Stimulated activated CD4-positive, alpha-beta T cell treated with anti-CD3 and anti-CD28 coated beads, Interleukin-1b, Interleukin-23, amount 100 ng/mL, for 4 hours (primary cell): ENCODE measurements around the gene FARS2.
A peak's percentile ranks its signal among the peaks of the same experiment; 100 is the strongest.

Source experiments
- DNase-seq, 2 donors: peaks; one replicate each; pipeline ENCODE4 v3.0.0-alpha.2; 2020; ENCODE audit warnings: low read depth in 2 of 2

FARS2 gene

DNA sequence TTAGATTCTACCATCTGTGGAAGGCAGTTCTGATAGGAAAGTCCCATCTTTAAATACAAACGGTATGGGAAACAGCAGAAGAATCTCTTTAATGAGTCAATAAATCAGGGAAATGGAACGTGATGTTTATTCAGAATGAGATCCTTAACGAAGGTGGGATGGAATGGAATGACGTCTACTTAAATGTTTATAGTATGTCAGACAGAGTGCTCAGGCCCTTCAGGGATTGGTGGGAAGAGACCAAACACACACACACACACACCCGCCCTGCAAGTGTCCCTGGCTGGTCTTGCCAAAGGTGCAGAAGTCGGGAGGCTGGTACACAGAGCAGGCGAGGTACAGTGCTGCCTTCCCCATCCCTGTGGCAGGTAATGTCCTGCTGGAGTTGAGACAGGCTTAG, 164.0 kb downstream of the FARS2 start:
- no peak for DNase-seq

DNA sequence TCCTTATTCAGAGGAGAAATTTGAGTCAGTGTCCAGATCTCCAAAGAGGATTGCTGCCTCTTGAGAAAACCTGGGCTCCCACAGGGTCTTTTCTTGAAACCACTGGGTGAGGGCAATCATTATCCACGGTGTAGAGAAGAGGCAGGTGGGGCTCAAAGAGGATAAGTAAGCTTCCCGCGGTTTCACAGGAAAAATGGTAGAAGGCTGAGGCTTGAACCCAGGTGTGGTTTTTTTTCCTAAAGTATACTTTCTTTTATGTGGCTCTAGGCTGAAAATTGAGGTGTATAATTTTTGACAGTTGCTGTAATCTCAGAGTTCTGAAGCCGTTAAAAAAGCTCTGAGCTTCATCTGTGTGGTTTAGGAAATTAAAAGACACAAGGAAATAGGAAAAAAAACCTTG, 164.5 kb downstream of the FARS2 start:
- no peak for DNase-seq

DNA sequence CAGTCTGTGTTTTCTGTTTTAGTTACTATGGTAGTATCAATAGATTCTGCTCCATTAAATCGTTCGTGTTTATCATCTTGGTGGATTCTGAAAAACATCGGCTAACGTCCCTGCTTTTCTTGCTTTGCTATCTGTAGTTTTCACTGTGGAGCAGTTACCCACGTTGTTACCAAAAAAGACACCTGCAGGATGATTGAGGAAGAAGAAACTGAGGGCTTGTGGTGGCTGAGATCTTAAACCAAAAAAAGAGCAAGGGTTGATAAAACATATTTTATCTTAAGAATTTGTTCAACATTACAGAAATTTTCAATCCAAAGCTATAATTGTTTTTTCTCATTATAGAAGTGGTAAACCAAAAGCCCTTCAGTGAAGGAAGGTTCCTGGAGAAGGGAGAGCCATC, 166.3 kb downstream of the FARS2 start:
- DNase-seq: no peak

DNA sequence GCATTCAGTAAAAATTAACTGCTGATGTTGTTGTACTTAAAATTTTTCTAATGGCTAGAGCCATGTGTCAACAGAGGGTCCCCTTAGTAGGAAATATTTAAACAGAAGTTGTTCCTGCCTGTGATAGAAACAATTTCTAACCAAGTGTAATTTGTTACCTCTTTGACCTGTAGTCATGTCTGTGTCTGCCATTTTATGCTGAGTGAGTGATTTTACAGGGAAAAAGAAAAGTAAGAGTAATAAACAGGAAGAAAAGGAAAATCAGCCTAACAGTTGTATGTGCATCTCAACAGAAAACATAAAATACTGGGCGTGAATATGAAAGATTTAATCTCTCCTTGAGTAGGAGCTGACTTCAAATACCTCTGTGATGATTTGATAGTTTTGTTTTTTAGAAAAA, 172.0 kb downstream of the FARS2 start:
- no peak for DNase-seq

DNA sequence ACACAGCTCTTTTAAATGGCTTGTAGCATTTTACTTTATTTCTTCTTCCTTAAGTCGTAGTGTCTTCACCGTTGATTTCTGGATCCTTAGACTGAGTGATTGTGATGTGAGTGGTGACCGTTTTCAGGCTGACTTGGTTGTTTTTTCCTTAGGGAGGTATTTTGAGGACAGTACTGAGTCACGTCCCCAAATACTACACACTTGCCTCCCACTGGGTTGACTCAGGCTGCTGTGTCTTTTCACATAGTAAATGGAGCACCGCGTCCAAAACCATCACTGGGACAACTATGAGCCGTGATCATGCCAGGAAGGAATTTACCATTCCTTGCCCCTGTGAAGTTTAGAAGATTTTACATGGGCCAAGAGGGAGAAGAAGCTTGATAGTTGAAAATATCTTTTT, 174.1 kb downstream of the FARS2 start:
- DNase-seq: no peak

DNA sequence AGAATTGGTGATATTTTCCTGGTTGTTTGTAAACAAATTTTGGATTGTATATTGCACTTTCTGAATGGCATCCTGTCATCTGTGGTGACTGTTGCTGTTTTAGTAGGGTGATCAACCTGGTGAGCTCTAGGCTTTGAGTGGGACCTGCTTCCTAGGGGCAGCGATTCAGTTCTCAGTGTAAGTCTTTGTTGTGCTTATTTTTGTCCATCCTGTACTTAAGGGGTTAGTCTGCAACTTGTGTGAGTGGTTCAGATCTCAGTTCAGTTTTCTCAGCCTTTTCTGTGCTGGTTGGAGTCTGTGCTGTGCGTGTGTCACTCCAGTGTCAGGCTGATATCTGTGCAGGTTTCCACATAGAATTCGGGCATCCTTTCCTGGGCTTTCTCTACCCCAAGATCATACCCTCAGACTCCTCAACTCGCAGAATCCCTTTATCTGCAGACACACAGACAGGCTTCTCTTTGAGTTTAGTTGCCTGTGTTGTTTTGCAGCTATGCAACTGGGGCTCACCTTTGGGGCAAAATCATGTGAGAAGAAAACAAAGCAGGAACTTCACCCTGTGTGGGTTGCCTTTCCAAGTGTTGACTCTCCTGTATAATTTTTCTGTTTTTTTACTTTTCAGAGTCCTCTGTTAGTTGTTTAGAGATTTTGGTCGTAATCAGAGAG, 177.7 kb downstream of the FARS2 start:
- no peak for DNase-seq

DNA sequence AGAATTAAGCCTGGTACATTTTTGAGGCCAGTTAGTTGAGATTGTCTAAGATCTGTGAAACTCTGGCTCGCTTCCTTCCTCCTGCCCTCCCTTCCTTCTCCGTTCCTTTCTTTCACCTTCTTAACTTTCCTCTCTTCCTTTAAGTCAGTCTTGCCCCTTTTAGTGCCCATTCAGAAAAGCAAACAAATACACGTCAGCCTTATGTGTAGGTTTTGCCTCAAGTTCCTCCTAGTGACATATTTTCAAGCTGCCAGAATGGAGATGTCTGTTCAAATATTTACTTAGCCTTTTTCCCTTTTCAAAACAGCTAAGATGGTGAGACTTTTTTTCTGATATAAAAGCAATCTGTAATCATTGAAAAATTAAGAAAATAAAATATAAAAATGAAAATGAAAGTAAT, 178.4 kb downstream of the FARS2 start:
- DNase-seq: no peak

DNA sequence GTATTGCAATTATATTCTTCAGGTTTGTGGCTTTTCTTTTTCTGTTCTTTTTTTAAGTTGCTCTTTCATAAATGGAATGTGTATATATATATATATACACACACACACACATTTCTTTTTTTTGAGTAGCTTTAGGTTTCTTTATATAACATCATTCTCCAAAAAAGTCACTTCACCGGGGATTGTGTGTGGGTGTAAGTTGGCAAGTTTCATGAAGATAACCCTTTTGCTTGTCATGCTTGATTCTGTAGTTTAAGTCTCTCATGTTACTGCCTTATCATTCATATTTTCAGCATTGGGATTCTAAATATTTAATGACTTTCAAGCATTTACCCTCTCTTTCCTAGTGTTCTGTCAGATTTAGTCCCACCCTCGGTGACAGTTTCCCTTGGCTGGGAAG, 181.0 kb downstream of the FARS2 start:
- no peak for DNase-seq

DNA sequence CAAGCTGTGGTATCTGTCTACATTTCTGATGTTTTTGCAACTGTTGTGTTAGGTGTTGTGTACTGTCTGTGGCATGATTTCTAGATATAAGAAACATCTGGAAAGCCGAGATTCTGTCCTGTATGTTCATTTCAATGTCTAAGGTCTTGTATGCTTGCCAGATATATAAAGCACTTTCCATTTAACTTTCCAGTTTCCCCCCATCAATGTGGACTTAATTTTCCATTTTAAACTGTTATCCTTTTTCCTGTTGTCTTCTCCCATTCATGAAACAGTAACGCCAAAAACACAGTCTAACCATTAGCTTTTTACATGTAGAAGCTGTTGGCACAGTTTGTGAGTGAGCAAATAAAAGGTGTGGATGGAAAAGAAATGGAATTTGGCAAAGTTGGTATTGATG, 181.6 kb downstream of the FARS2 start:
- no peak for DNase-seq

DNA sequence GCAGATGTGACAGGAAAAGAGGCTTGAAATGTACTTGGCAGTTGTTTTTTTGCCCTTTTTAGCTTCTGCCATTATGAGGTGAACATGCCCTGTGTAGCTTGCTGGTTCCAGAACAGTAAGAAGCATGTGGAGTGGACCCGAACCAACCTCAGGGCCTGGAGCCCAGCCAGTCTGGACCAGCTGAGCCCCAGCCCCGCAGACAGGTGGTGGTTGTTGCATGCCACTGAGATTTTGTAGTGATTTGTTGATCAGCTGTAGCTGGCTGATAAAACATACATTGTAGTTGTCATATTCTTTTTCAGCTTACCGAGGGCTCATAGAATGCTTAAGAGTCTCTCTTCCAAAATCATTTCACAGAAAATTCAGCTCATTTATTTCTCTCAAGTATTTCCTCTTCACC, 182.2 kb downstream of the FARS2 start:
- DNase-seq: no peak

DNA sequence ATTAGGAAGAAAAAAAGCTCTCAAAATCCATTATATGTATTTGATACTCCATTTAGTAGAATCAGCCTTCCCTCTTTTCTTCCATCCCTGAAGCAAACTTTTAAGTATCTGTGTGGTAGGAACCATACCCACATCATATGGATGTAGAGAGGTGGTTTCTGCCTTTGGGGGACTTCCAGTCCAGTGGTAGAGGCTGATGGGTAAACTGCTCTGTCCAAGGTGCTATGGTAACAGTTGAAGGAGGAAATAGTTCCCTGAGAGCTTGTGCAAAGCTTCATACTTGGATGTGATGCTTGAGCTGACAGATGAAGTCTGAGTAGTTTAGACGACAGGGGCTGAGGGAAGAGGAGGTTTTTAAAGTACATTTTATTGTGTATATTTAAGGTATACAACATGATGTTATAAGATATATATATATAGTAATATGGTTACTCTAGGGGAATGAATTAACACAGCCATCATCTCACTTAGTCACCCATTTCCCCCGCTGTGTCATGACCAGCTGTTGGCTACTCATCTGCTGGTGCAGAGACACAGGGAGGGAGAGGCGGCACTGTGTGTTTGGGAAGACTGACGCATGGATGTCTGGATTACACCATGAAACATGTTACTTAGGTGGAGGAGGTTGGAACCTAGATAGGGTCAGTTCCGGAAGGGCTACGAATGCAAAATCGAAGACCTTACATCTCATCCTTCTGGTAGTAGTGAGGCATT, 185.2 kb downstream of the FARS2 start:
- no peak for DNase-seq

DNA sequence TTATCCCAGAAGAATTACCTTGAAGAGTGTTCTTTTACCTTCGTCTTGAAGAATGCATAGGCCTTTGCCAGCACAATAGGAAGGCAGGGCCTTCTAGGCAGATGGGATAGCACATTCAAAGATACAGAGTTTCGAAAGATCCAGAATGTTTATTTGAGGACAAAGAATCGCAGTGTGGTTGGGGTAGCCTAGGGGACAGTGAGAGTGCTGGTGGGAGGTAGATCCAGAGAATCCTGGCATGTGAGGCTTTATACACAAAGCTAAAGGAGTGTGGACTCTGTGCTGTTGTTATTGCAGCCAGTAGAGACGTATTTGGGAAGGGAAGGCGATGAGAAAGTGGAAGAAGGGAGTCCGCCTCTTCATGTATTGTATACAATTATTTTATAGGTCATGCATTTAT, 186.6 kb downstream of the FARS2 start:
- DNase-seq: no peak

DNA sequence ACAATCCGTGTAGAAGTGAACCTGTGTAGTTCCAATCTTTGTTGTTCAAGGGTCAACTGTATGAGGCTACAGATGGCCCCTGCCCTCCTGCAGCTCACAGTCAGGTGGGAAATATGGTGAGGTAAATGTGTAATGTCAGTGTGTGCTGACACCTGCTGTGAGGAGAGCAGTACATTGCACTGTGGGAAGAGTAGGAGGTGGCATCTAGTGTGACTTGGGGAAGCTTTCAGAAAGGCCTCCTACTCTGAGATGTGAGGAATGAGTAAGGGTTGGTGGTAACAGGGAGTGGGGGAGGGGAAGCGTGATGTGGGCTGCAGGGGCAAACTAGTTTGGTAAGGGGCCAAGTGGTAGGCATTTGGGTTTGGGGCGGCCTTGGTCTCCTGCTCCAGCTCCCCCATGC, 188.8 kb downstream of the FARS2 start:
- peak in 1 of 2 donors; percentile 3 for DNase-seq

DNA sequence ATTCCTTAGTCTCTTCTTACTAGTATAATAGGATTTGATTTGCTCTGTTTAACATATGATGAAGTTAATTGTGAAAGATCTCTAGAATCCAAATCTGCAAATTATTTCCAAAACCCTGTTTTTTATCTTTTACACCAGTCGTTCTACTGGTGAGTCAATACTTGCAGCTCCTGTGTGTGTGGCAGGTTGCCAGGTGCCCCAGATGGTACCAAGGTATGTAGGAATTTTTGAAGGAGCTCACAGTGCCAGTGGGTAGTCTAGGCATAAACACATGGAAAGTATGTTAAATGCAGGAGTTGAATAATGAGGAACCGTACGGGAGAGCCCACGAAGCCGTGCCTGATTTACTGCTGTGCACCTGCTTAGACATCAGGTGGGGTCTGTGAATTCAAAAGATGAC, 192.2 kb downstream of the FARS2 start:
- no peak for DNase-seq

DNA sequence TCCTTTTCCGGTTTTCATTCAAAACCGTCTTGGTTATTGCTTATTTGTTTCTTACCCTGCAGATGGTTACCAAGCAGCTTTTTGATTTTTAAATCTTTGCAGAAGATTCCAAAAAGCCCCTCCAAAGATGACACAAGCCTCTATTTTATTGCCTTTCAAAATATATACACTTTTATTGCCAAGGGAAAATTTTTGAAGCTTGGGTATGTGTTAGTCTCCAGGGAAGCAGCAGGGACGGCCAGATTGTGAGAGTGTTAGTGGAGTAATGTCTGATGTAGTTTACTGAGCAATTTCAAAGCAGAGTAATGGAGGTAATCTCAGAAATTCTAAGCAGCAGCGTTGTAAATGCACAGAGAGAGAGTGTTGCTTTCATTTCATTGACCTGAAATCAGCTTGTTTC, 193.8 kb downstream of the FARS2 start:
- no peak for DNase-seq

DNA sequence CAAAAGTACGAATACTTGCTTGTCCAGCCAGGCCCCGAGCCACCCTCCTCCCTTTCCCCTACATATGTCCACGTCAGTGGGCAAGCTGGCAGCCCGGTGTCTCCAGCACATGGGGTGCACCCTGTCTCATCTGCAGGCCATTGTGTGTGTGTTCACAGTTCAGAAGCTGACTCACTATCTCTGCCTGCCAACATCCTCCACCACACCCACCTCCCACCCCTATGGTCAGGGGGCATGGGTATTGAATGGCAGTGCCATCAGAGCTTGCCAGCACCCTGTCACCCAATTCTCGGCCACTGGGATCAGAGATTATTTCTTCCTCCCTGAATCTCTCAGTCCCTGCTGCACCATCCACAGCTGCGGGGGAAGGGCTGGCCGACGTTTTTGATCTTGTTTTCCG, 195.7 kb downstream of the FARS2 start:
- no peak for DNase-seq

DNA sequence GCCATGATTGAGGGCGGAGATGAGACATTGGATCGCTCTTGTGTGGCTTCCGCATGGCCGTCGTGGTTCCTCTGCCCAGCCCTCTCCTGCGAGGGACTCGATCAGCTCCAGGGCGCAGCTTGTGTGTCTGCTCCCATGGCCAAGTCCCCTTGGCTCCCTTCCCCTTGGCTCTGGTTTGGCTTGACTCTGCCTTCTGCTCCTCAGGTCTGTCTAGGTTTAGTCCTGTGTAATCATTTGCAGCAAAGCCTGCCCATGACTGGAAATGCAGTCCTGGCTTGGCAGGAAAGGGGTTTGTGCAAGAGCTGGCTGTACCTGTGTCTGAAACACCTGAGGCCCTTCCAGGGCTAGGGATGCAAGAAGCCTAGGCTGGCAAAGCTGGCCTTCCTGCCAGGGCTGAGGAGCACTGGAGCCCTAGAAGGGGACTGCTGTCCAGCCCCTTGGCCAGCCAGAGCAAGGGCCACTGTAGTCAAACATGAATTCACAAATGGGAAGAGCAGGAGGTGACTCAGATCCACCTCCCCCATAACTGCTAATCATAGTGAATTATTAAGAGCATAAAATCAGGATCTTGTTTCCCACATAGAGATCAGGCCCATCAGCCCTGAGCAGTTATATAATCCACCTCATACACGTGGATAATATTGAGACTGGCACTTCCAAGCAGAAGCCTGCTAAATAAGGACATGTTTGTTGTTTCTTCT, 196.8 kb downstream of the FARS2 start:
- DNase-seq: no peak

DNA sequence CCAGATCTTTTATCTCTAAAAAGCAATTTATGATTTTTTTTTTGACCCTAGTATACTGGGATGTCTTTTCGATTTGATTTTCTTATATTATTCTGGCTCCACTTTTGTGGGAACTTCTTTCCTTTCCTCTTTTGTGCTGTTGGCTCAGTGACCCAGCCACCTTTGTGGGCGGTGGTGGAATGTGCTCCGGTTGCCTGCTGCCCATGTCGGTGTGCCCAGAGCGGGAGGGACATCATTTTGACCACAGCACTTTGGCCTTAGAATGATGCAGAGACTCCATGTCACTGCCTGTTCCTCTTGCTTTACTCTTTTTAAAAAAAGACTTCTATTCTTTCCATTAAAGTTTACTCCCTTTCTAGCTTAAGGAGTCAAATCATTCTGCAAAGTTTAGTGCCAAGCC, 198.0 kb downstream of the FARS2 start:
- no peak for DNase-seq

DNA sequence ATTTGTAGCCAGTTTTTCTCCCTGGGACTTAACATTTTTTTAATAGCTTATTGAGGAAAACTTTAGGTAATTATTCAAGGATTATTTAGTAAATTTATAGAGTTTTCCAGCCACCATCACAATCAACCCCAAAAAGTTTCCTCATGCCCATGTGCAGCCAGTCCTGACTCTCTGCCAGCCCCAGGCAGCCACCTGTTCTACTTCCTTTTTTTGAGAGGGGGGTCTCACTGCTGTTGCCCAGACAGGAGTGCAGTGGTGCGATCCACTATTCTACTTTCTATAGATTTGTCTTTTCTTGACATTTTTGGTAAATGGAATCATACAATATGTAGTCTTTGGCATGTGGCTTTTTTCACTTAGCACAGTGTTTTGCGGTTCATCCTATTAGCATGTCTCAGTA, 200.1 kb downstream of the FARS2 start:
- DNase-seq: no peak

DNA sequence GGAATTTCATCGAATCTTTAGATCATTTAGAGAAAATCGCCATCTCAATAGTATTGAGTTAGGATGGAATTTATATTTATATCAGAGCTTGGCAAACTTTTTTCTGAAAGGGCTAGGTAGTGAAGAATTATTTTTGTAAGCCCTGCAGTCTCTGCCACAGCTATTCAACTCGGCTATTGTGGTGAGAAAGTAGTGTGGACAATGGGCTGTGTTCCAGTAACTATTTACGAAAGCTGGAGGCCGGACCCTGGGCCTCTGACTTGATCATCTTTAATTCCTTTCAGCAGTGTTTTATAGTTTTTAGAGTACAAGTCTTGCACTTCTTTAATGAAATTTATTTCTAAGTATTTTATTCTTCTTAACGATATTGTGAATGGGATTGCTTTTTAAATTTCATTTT, 201.5 kb downstream of the FARS2 start:
- no peak for DNase-seq

DNA sequence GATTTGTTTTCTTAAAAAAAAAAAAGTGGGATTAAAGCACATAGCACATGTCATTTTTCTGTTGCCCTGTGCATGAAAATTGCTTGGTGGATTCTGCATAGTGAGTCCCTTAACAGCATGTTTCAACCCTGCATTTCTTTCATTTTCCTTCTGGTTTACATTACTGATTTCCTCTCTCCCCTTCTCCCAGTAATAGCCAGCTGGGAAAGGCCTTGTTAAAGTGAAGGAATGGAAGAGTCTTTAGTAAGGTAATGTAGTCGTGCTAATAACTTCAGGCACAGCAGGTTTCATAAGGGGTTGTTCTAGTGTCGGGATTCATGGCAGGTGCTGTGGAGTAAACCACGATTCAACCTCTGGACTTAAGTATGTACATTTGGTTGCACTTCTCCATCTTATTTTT, 202.4 kb downstream of the FARS2 start:
- DNase-seq: no peak

DNA sequence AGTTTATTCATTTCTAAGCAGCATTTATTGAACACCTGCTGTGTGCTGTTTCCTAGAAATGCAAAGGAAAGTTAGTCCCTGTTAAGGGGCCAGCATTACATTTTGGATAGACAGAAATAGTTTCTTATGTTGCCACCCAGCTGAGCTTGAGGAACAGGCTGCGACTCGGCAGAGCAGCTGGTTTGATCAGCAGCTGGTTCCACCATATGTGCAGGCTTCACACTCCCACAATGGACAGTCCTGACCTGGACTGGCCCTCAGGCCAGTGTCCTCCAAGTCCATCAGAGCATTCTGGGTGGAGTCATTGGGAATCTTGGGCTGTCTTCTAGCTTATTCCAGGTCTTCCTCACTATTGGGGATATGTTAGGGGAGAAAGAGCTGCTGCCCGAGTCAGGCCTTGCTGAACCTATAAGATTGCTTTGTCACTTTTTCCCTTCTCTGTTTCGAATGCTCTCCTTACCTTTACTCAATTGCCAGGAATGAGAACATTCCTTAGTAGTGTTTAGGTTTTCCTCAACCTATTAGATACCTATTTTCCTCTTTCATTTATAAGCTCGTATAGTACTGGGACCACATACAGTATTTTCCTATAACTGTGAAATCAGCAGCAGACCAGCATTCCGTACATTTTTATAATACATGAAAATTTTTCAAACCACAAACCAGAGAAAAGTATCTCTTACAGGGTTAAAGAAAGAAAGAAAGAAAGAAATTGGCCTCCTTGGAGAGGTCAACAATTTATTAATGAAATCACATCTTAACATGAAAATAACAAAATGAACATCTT, 203.0 kb downstream of the FARS2 start:
- no peak for DNase-seq
